Measurements from ENCODE around the gene LMO1. TPM values are rescaled to one million over a fixed set of nuclear protein-coding genes. Genes with fewer than 3 reads are reported as not detected.

Gene LMO1
- total RNA-seq, 1 experiment from 2014 or later: not detected

- Histone ChIP-seq H3K27me3 (ENCODE audit: insufficient read depth, low read depth) (no peaks in the 10 kb centered on the region), H4K20me1 (ENCODE audit: insufficient read depth) (no peaks in the 10 kb centered on the region), H3K79me2 (ENCODE audit: low read depth) (no peaks in the 10 kb centered on the region), H3K4me3 (no peak overlapping the region), H3K36me3 (ENCODE audit: low read depth) (no peaks in the 10 kb centered on the region), H3K9me2 (ENCODE audit: insufficient read depth) (no peaks in the 10 kb centered on the region), H3F3A (ENCODE audit: insufficient read depth, low read depth) (no peaks in the 10 kb centered on the region), H3K4me2 (no peak overlapping the region), H3K9me3 (ENCODE audit: insufficient read depth, low read depth) (no peaks in the 10 kb centered on the region), H3K4me1 (replicated peaks; ENCODE audit: insufficient read depth) (no peaks in the 10 kb centered on the region), H2AFZ (no peak overlapping the region), H3K27ac (no peak overlapping the region)
- BruUV-seq (replicated peaks): no TSS peak
- POLR2A ChIA-PET (ENCODE audit: unreplicated experiment): no interaction called here
- CTCF ChIA-PET: no interaction called here
- intact Hi-C loops (cut with micrococcal nuclease; ENCODE audit: unreplicated experiment): no loop called here
- DNase-seq: no peak
- TF ChIP-seq, protein P1, sequence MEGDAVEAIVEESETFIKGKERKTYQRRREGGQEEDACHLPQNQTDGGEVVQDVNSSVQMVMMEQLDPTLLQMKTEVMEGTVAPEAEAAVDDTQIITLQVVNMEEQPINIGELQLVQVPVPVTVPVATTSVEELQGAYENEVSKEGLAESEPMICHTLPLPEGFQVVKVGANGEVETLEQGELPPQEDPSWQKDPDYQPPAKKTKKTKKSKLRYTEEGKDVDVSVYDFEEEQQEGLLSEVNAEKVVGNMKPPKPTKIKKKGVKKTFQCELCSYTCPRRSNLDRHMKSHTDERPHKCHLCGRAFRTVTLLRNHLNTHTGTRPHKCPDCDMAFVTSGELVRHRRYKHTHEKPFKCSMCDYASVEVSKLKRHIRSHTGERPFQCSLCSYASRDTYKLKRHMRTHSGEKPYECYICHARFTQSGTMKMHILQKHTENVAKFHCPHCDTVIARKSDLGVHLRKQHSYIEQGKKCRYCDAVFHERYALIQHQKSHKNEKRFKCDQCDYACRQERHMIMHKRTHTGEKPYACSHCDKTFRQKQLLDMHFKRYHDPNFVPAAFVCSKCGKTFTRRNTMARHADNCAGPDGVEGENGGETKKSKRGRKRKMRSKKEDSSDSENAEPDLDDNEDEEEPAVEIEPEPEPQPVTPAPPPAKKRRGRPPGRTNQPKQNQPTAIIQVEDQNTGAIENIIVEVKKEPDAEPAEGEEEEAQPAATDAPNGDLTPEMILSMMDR (conservative IDR thresholded peaks at IDR 0.05): no peak
- TF ChIP-seq EZH2 (IDR thresholded peaks at IDR 0.05; ENCODE audit: low read depth): no peak
Observed at GRCh38 chr11:8285228-8285627, 21.6 kb upstream of the LMO1 start.

DNA sequence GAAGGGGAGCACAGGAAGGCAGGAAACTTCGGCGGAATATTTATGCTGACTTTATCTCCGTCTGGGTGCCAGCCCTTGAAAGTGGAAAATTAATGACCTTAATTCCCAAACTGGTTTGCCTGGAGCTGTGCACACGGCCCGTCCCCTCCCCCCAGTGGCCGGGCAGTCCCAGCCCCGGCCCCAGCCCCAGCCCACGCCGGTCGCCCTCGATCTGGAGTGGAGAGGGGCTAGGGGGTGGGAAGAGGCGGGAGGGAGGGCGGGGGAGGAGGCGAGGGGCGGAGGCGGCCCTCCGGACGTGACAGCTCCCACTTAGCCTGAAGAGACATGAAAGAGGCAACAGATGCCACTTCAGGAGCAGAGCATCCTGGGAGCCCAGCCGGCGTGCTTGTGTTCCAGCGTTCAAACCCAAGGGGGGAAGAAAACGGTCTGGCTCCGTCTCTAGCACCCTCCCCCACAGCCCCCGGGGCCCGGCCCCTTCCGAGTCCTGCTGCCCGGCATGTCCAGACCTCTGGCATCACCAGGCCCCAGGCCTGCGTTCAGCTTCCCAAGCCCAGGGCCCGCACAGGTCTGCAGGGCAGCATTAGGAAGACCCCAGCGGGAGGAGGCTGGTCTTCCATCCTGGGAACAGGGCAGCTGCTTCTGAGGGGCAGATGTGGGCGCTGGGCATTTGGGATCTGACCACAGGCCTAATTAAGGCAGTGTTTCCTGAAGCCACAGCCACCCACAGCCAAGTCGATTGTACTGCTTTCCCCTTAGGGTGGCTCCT lies 20.0 kb upstream of the LMO1 start:
- Histone ChIP-seq H3K9me3 (ENCODE audit: insufficient read depth, low read depth) (no peaks in the 10 kb centered on the region), H3K36me3 (ENCODE audit: low read depth) (no peaks in the 10 kb centered on the region), H3K27ac (no peak overlapping the region), H2AFZ (no peak overlapping the region), H3K27me3 (ENCODE audit: insufficient read depth, low read depth) (no peaks in the 10 kb centered on the region), H3F3A (ENCODE audit: insufficient read depth, low read depth) (no peaks in the 10 kb centered on the region), H3K4me3 (no peak overlapping the region), H3K79me2 (ENCODE audit: low read depth) (no peaks in the 10 kb centered on the region), H4K20me1 (ENCODE audit: insufficient read depth) (no peaks in the 10 kb centered on the region), H3K4me2 (no peak overlapping the region), H3K9me2 (ENCODE audit: insufficient read depth) (no peaks in the 10 kb centered on the region), H3K4me1 (replicated peaks; ENCODE audit: insufficient read depth) (no peaks in the 10 kb centered on the region)
- POLR2A ChIA-PET (ENCODE audit: unreplicated experiment): no interaction called here
- intact Hi-C loops (cut with micrococcal nuclease; ENCODE audit: unreplicated experiment): no loop called here
- BruUV-seq (replicated peaks): no TSS peak
- CTCF ChIA-PET: interaction anchor here (0.6 kb wide), 1 partner anchor 19 kb away, joined by 4 read pairs; no protein-coding TSS in a partner anchor
- DNase-seq: no peak
- no peak for TF ChIP-seq EZH2 (IDR thresholded peaks at IDR 0.05; ENCODE audit: low read depth)
- TF ChIP-seq, protein P1 (conservative IDR thresholded peaks at IDR 0.05): no peak

GRCh38 chr11:8283100-8283464 lies 19.4 kb upstream of the LMO1 start:
- ChIA-PET POLR2A (ENCODE audit: unreplicated experiment) (no interaction called here), CTCF (no interaction called here)
- no peaks in the 10 kb centered on the region for H3K27me3 ChIP-seq (ENCODE audit: insufficient read depth, low read depth)
- H3K27ac ChIP-seq: no peak overlapping the region
- H3K9me2 ChIP-seq (ENCODE audit: insufficient read depth): no peaks in the 10 kb centered on the region
- no peaks in the 10 kb centered on the region for H4K20me1 ChIP-seq (ENCODE audit: insufficient read depth)
- TF ChIP-seq, protein P1 (conservative IDR thresholded peaks at IDR 0.05): no peak
- no peak for TF ChIP-seq EZH2 (IDR thresholded peaks at IDR 0.05; ENCODE audit: low read depth)
- no peaks in the 10 kb centered on the region for H3K79me2 ChIP-seq (ENCODE audit: low read depth)
- no peaks in the 10 kb centered on the region for H3K4me1 ChIP-seq (replicated peaks; ENCODE audit: insufficient read depth)
- no peak overlapping the region for H2AFZ ChIP-seq
- BruUV-seq (replicated peaks): no TSS peak
- H3K9me3 ChIP-seq (ENCODE audit: insufficient read depth, low read depth): no peaks in the 10 kb centered on the region
- no peak overlapping the region for H3K4me2 ChIP-seq
- intact Hi-C loops (cut with micrococcal nuclease; ENCODE audit: unreplicated experiment): no loop called here
- no peak for DNase-seq
- no peak overlapping the region for H3K4me3 ChIP-seq
- H3F3A ChIP-seq (ENCODE audit: insufficient read depth, low read depth): no peaks in the 10 kb centered on the region
- no peaks in the 10 kb centered on the region for H3K36me3 ChIP-seq (ENCODE audit: low read depth)

Measured in PC-9 (cell line).